HPDE6-E6E7 (cell line): ENCODE results near the gene DKC1.

Source experiments
- DNase-seq: peaks from one replicate; pipeline ENCODE4 v3.0.0; 2011; ENCODE audit warnings: missing footprints; ENCODE audit errors: extremely low spot score

DKC1 gene

DNA sequence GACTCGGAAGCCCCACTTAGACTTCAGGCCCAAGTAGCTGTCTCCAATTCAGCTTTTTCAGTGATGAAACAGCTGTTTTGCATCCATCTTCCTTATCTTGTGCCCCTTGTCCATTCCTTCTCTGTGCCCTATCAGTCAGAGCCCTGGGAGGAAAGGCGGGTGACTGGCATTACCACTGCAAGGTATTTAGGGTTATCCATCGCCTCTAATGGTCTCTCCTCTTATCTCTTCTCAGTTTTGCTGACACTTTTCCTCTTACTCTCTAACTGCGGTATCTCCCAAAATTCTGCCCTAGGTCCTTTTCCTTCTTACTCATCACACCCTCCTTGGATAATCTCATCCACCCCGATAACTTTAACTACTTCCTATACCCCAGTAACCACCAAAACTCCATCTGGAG lies 25.5 kb upstream of the DKC1 start:
- DNase-seq: no peak

DNA sequence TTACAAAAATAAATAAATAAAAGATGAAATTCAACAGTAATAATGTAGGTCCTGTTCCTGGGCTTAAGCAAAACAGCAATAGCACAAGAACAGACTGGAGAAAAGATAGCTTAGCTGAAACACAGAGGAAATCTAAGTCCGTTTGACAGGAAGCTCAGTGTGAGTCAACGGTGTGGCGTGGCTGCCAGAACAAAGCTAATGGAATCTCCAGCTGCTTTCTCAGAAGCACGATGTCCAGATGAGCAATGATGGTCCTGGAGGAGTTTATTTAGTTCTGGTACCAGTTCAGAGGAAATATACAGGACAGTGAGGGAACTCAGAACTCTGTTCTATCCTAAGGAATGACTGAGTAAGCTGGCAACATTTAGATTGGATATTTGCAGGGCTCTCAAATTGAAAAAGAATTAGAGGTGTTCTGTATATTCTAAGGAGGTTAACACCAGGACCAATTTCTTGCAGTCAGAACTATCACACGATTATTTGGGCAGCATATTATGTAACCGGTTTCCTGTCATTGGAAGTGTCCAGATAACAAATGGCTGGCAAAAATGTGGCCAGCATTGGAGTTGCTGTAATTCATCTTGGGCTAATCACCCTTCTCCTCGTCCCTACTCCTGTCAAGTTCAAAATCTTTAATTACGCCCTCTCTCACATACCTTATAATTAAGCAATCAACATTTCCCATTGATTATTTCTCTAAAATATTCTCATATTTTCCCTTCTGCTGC lies 24.5 kb upstream of the DKC1 start:
- no peak for DNase-seq

DNA sequence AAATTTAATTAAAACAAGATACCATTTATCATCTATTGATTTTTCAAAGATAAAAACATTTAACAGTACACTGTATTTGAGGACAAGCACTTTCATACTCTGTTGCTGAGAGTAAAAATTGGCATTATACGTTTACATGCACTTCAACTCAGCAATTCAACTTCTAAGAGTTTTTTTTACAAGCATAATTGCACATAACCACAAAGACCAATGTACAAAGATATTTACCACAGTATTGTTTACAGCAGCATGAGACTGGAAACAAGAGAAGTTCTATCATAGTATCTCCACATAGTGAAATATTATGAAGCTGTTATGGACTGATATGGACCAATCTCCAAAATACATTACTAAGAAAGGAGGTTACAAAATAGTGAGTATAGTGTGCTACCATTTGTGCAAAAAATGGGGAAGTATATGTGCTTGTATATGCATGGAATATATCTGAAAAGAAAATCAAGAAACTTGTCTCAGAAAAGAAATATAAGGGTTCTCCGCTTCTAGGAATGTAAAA lies 22.7 kb upstream of the DKC1 start:
- no peak for DNase-seq

DNA sequence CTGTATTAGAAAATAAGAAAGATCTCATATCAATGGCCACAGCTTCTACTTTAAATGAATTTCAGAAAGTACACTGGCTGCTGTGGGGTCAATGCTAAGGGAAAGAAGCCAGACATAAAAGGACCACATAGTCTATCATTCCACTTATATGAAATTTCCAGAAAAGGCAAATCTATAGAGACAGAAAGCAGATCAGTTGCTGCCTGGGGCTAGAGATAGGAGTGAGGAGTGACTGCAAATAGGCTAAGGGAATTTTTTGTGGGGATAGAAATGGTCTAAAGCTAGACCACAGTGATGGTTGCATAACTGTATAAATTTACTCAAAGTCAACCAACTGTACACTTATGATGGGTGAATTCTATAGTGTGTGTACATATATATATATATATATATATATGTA lies 20.1 kb upstream of the DKC1 start:
- DNase-seq: no peak

DNA sequence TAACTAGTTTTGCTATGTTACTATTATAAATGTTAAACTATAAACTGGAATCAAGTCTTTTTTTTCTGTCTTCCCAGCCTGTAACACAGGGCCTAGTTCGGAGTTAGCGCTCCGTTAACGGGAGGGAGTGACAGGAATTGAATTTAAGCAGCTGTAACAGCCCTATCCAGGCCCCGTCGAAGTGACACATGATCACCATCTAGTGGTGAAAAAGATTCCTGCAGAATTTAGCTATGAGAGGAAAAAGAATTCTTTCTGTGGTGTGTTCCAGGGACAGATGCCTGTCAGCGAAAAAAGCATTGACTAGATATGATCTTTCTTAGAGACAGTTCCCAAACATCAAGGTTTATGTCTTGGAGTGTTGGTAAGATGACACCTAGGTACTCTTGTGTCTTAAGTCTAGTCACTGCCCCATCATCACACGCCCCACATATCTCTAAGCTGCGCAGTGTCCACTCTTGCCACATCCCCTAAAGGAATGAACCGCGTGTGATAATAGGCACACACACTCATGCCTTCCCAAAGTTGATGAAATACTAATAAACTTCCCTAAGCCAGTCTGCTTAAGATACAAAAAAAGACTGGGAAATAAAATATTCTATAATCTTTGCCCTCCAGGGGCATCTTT lies 13.8 kb upstream of the DKC1 start:
- DNase-seq: no peak

DNA sequence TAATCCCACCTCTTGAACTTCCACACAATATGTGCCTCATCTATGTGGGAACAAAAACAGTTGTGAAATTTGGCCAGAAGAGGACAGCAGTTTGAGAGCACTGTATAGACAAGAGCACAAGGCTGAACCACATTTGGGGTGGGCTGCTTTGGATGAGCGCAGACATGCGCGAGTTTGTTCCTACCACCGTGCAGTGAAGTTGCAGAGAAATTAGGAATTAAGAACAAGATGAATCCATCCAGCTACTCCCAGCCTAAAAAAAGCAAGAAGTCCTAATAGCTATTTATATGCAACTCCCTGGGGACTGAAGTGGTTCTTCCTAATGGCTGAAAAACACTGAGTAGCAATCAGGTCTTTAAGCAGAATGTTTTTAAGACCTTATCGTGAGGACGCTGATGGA lies 12.8 kb upstream of the DKC1 start:
- DNase-seq: no peak

DNA sequence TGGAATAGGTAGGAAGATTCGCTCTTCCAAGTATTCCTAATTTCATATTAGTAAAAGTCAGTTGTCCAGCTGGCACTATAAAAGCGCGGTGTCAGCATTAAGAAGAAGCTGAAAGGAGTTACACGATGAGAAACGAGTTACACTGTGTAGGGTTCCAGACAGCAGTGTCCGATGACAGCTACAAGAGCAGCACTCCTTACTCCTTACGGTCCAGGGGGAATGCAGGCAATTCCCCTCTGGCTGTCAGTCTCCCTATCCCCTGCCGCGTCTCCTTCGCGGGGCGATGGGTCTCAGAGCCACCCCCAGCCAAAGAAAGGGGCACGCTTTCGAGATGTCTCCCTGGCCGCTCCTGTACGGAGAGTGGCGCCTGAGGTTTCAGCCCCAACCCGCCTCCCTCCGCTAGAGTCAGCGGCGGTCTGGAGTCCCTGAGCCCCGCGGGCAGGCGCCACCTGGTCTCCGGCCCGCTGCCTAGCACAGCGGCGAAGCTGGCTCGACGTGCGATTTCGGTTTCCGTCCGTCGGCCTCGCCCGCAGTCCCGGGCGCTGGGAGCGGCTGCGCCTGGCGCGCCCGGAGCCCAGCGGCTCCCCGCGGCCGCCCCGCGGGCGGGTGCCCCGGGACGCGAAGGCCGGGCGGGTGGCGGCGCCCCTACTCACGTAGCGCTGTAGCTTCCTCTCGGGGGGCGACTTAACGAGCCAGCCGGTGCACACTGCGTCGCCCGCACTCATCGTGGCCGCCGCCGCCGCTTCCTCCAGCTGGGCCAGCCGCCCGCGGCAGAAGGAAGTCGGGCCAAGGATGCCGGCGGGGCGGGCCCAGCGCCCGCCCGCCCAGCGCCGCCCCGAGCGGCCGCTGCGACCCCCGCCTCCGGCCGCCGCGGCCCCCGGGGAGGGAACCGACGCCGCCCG lies 12.1 kb upstream of the DKC1 start, which contains the start of gene GAB3:
GAB3 (minus strand) TSS at position 777 of the 902 bp plus-strand sequence; CDS start at position 725, 52 bp downstream.
- no peak for DNase-seq

DNA sequence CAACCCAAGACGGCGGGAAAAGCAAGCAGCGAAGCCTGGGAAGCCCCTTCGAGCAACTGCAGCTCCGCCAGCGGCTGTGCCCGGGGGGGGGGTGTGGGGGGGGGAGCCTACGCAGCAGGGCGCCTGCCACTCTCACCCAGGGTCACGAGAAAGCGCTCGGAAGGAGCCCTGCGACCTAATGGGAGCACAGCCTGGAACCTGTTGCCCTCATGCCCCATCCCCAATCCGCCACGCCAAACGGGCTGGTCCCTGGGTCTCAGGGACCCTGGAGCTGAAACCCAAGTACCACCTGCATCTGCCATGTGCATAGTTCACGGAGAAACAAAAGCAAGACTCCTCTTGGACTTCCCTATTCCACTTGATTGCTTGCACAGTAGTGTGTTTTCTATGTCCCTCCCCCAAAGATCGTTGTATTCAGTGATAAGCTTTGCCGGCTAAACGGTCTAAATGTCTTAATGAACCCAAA lies 11.4 kb upstream of the DKC1 start:
- DNase-seq: no peak

DNA sequence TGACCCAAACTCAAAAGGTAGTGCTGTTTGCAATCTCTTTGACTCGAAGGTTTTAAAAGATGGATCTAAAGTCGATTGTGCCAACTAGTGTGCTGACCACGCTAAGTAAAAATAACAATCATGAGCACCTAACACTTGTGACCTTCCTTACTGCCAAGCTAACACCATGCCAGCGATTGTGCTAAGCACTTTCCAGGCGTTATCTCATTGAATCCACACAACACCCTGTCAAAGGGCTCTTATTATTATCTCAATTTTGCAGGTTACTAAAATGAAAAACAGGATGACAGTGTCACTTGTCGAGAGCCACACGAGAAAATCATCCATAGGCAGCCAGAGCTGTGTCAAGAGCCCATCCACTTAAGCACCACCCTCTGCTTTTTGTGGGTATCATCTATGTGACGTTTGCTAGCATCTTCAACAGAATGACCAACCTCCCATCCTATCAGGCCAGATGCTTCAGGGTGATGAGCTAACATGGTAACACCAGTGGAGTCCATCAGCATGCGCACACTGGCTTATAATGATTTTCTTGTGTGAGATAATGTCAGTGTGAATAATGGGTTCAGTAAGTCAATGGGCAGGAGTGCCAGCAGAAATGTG lies 10.9 kb upstream of the DKC1 start:
- DNase-seq: no peak

DNA sequence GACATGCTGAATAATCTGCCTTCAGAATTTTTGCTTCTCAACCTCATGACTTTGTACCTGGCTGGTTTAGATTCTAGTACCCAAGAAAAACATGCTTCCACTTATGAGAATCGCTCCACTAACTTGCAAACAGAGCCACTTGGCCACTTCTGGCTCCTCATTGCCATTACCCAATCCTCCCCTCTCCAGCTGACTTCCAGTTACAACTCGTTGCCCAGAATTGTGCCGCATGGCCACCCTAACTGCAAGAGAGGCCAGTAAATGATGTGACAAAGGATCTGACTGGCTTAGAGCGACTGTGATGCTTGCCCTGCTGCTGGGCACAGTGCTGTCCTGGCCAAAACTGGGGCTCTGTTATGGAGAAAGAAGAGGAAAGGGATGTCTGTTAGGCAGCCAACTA lies 4.0 kb upstream of the DKC1 start:
- no peak for DNase-seq

DNA sequence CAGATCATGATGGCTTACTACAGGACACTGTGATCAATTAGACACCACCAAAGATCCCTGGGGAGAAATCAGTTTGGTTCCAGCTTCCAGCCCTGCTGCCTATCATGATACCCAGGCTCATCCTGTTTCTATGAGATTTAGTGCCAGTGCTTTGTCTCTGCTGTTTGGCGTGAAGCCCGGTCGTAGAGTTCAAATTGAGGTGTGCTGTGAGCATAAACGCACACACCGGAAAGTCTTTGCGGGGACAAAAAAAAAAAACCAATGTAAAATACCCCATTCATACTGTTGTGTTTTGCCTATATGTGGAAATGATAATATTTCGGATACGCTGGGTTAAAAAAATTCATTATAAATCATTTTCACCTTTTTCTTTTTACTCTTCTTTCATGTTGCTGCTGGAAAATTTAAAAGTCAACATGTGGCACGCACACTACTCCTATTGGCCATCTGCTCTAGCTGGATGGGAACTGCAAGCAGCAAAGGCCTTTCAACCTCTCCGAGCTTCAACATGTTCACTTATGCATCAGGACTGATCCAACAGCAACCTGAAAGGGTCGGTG lies 607 bp upstream of the DKC1 start:
- no peak for DNase-seq

DNA sequence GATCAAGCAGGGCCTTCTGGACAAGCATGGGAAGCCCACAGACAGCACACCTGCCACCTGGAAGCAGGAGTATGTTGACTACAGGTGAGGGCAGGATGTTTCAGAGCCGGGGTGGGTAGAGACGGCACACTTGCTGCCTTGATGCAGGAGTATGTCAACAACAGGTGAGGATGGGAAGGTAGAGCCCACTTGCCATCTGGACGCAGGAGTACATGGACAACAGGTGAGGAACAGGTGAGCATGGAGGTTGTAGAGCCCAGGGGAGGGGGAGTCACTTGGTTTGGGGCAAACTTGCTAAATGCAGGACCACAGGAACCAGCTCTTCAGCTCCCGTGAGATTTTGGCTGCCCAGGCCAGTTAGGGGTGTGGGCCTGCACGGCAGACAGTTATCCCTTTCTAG lies 12.0 kb downstream of the DKC1 start:
- DNase-seq: no peak

DNA sequence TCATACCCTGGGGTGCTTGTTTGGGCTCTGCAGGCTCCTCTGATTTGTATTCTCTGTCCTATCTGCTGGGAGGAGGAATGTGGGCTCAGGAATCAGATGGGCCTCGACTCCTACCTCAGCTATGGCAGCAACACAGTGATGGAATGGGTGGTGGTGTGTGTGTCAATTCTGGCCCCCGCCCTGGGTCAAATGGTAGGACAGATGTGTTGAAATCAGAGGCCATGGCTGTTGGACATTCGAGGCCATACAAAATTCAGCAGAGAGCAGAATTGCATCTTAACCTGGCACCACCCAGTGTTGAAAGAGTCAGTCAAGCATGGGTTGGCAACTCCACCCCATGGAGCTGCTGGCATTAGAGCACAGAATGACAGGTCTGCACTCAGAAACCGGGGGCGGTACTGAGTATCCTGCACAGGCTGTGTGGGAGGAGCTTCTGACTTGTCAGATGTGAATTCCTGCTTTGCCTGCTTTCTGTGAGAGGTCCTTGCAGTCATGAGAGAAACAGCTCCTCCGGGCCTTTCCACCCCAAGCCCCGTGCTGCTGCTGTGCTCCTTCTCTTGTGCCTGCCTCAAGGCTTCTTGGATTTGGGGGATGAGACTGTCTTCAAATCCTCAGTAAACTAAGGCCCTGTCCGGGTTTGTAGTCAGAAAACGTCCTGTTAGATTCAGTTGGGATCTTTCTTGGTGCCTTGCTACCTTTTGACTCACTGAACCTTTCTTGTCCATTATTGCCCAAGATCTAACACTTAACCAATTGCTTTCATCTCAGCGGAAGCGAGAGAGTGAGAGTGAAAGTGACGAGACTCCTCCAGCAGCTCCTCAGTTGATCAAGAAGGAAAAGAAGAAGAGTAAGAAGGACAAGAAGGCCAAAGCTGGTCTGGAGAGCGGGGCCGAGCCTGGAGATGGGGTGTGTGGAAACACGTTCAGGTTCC lies 13.0 kb downstream of the DKC1 start:
- no peak for DNase-seq

DNA sequence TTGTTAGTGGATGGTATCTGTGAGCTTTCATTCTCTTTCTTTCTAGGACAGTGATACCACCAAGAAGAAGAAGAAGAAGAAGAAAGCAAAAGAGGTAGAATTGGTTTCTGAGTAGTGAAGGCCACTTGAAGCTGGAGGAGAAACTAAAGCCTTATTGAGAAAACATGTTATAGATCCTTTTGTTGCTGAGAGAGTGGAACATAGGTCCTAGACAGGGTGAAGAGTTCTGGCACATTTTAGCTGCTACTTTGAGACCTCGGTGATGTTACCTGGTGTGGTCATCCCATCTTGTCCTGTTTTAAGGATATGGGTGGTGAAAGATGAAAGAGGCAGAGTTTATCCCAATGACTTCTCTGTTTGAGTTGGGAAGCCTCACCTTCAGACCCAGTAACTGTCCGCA lies 14.1 kb downstream of the DKC1 start:
- DNase-seq: no peak

DNA sequence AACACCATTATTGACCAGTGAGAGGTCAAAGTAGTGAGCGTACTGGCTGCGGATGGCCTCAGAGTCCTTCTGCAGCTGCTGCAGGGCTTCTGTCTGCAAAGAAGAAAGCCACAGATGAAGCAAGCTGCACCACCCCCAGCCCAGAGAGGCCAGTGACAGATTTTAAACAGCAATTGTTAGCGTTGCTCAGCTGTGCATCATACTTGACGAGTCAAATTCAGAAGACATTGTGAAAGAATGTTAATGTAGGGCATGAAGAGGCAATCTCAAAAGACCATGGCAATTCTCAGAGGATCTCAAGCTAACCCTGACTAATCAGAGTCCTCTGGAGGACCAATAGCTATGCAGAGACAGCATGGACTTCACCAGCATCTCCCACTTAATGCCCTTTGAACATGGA lies 16.6 kb downstream of the DKC1 start:
- no peak for DNase-seq

DNA sequence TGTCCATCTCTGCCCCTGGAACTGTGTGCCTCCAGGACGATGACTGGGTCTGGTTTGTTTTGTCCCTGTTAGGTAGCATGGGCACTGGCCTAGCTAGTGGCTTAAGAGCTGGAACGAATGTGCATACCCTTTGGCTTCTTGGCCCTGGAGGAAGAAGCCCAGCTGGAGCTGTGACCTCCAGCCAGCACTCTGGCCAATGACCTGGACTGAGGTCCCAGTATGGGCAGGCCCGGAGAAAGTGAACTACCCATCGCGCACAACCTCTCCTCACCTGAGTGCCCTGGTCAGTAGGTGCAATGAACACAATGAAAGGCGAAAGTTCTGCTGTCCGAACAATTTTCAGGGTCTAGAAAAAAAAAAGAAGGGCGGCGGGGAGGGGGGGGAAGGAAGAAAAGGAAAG lies 18.3 kb downstream of the DKC1 start:
- no peak for DNase-seq

DNA sequence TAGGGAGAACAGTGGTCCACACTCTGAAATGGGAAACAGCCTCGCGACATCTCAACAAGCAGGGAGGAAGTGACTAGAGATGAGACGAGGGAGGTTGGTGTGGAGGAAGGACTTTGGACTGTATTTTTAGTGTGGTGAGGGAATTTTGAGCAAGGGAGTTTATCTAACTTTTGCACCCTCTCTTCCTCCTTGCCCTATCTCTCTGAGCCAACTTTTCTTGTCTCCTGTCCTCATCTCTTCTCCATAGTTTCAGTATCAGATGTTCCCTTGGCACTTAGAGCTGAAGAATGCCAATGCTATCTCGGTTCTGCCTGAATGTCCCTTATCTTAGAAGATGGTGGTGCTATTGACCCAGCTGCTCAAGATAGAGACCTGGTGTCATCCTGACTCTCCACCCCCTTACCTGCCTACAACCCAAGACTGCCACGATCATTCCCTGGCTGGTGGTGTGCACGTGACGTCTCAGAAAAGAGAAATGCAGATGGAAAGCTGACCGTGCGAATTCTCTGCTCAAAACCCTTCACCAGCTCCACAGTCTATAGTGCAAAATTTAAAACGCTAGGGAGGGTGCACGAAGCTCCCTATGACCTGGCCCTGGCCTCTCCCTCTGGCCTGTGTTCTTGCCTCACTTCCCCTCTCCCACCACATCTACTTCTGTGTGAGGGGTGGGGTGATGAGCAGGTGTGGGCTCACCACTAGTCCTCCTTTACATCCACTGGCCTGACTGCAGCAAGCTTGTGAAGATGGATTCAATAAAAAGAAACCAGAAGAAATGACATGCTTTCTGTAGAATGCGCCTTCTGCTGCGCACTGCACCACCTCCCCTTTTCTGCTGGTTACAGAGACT lies 21.7 kb downstream of the DKC1 start:
- no peak for DNase-seq

DNA sequence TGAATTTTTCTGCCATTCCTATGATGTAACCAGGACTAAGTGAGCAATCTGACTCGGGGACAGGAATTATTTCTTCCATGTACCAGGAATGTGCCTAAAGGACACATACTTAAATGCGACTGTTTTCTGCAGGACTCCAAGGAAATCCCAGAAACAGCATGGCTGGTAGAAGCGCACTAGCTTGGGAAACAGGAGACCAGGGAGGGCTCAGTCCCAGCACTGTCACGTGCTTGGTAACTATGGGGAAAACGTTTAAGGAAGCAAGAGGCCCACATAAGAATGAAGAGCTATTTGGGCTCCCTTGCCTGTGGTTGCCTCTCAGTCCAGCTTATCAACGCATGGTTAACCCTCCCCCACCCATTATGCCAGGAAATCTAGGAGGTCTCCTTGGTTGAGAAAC lies 23.1 kb downstream of the DKC1 start:
- DNase-seq: no peak

DNA sequence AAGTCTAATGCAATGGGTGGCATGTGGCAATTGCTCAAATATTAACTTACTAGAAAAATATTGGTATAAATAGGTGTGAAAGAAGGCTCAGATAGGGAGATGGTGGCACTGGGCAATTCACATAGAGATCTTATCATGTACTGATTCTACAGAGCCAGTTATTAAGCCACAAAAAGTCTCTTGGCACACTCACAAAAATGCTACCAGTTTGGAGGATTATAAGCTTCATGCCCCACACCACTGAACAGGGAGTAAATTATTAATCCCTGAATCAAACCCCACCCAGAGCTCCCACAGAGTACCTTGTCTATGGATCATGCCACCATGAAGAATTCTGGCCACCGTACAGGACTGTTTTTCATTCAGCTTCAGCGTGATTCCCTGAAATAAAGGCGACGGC lies 28.8 kb downstream of the DKC1 start:
- no peak for DNase-seq

DNA sequence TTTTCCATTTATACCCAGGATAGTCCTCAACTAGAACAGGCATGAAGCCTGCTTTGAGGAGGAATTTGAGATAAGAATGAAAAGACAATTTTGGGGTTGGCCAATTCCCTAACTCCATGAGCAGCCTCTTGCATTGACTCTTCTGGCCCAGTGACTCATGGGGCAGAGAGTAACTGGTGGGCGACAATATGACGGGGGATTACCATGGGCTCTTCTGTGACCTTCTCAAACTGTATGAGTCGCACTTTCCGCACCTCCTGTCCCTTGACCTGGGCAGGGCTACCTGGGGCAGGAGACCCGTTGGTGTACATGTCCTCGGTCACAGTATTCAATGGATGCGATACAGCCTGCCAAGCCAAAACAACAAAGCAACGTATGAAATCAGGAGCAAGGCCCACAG lies 29.3 kb downstream of the DKC1 start:
- no peak for DNase-seq
